ENCODE measurements around the gene ETS2. TPM values are rescaled to one million over a fixed set of nuclear protein-coding genes. Genes with fewer than 3 reads are reported as not detected.

ETS2 gene
- total RNA-seq, 1 donor from 2014 or later: 15.4 TPM

GRCh38 chr21:38811257-38811656 lies 5.5 kb downstream of the ETS2 start:
- H3K36me3 Mint-ChIP-seq (ENCODE audit: low read depth): peaks cover 20% of the 10 kb centered on the region
- no peaks in the 10 kb centered on the region for H3K9me3 Mint-ChIP-seq
- peaks cover 4% of the 10 kb centered on the region for H3K27me3 Mint-ChIP-seq (ENCODE audit: low read depth)
- no peak overlapping the region for H3K4me3 Mint-ChIP-seq
- no peak for TF ChIP-seq CTCF (conservative IDR thresholded peaks at IDR 0.05)
- peaks cover 33% of the 10 kb centered on the region for H3K4me1 Mint-ChIP-seq
- H3K27ac Mint-ChIP-seq (ENCODE audit: unreplicated experiment): no peak overlapping the region
- no peak for DNase-seq (ENCODE audit: low read depth, low spot score)

GRCh38 chr21:38813143-38813542 lies 7.4 kb downstream of the ETS2 start:
- Mint-ChIP-seq H3K27ac (ENCODE audit: unreplicated experiment) (no peak overlapping the region), H3K4me1 (peaks cover 16% of the 10 kb centered on the region), H3K9me3 (no peaks in the 10 kb centered on the region), H3K4me3 (no peak overlapping the region), H3K36me3 (ENCODE audit: low read depth) (peaks cover 26% of the 10 kb centered on the region), H3K27me3 (ENCODE audit: low read depth) (no peaks in the 10 kb centered on the region)
- DNase-seq (ENCODE audit: low read depth, low spot score): no peak
- TF ChIP-seq CTCF (conservative IDR thresholded peaks at IDR 0.05): no peak

GRCh38 chr21:38813547-38813946 lies 7.8 kb downstream of the ETS2 start:
- no peak for DNase-seq (ENCODE audit: low read depth, low spot score)
- Mint-ChIP-seq H3K27me3 (ENCODE audit: low read depth) (no peaks in the 10 kb centered on the region), H3K4me1 (peaks cover 12% of the 10 kb centered on the region), H3K36me3 (ENCODE audit: low read depth) (peaks cover 30% of the 10 kb centered on the region), H3K9me3 (no peaks in the 10 kb centered on the region), H3K4me3 (no peak overlapping the region), H3K27ac (ENCODE audit: unreplicated experiment) (no peak overlapping the region)
- TF ChIP-seq CTCF (conservative IDR thresholded peaks at IDR 0.05): no peak

- no peak for DNase-seq (ENCODE audit: low read depth, low spot score)
- H3K36me3 Mint-ChIP-seq (ENCODE audit: low read depth): peaks cover 35% of the 10 kb centered on the region
- H3K4me1 Mint-ChIP-seq: peaks cover 10% of the 10 kb centered on the region
- no peaks in the 10 kb centered on the region for H3K27me3 Mint-ChIP-seq (ENCODE audit: low read depth)
- TF ChIP-seq CTCF (conservative IDR thresholded peaks at IDR 0.05): no peak
- no peak overlapping the region for H3K4me3 Mint-ChIP-seq
- peak overlapping the region; percentile 67 for H3K27ac Mint-ChIP-seq (ENCODE audit: unreplicated experiment)
- H3K9me3 Mint-ChIP-seq: no peaks in the 10 kb centered on the region
Observed at GRCh38 chr21:38814126-38815059, 8.7 kb downstream of the ETS2 start.

GRCh38 chr21:38815060-38815405 lies 9.3 kb downstream of the ETS2 start:
- Mint-ChIP-seq H3K4me3 (no peak overlapping the region), H3K9me3 (no peaks in the 10 kb centered on the region), H3K27ac (ENCODE audit: unreplicated experiment) (no peak overlapping the region), H3K4me1 (peaks cover 10% of the 10 kb centered on the region), H3K27me3 (ENCODE audit: low read depth) (no peaks in the 10 kb centered on the region), H3K36me3 (ENCODE audit: low read depth) (peaks cover 35% of the 10 kb centered on the region)
- no peak for TF ChIP-seq CTCF (conservative IDR thresholded peaks at IDR 0.05)
- no peak for DNase-seq (ENCODE audit: low read depth, low spot score)

All from neural crest cell (in vitro differentiated cells).